Prostate gland (tissue), 2 donors: Measurements from ENCODE around the gene IFI6.

ENCODE experiments used
- POLR2A ChIP-seq: fragments of 450-650 bp; IDR thresholded peaks from one replicate; pipeline ENCODE4 v1.6.1; 2016; ENCODE audit warnings: antibody characterized with exemption, mild to moderate bottlenecking
- TF ChIP-seq, protein P1 (sequence below), 4 experiments: fragments of 200-600 bp in 2 of 4; fragments of 450-650 bp in 2 of 4; sonication (generic) in 2 of 4; IDR thresholded peaks; 1 replicate in 3 of 4; 2 replicates in 1 of 4; pipeline ENCODE4 v1.5.1; 2016 to 2019; ENCODE audit warnings: antibody characterized with exemption in 4 of 4, mild to moderate bottlenecking in 2 of 4, moderate library complexity in 2 of 4

DNA sequence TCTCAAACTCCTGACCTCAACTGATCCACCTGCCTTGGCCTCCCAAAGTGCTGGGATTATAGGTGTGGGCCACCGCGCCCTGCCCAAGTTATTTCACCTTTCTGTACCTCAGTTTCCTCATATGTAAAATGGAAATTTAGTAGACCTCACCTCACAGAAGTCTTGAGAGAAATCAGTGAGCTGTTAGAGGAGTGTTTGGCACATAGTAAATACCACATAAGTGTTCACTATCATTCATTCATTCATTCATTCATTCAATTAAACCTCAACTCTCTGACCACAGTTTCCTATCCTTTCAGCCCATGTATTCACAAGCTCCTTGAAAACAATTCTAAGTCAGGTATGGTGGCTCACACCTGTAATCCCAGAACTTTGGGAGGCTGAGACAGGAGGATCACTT, 33.2 kb downstream of the IFI6 start:
- TF ChIP-seq POLR2A = no peak
- TF ChIP-seq, protein P1, sequence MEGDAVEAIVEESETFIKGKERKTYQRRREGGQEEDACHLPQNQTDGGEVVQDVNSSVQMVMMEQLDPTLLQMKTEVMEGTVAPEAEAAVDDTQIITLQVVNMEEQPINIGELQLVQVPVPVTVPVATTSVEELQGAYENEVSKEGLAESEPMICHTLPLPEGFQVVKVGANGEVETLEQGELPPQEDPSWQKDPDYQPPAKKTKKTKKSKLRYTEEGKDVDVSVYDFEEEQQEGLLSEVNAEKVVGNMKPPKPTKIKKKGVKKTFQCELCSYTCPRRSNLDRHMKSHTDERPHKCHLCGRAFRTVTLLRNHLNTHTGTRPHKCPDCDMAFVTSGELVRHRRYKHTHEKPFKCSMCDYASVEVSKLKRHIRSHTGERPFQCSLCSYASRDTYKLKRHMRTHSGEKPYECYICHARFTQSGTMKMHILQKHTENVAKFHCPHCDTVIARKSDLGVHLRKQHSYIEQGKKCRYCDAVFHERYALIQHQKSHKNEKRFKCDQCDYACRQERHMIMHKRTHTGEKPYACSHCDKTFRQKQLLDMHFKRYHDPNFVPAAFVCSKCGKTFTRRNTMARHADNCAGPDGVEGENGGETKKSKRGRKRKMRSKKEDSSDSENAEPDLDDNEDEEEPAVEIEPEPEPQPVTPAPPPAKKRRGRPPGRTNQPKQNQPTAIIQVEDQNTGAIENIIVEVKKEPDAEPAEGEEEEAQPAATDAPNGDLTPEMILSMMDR (IDR thresholded peaks at IDR 0.05) = no peak
